ENCODE measurements around the gene DCDC2B. TPM values are rescaled to one million over a fixed set of nuclear protein-coding genes. Genes with fewer than 3 reads are reported as not detected.

DCDC2B gene
- total and polyA plus RNA-seq, 9 of the 15 experiments (the other 6 are each of a cell fraction or from before 2014, with no cell fraction given), result not detected

DNA sequence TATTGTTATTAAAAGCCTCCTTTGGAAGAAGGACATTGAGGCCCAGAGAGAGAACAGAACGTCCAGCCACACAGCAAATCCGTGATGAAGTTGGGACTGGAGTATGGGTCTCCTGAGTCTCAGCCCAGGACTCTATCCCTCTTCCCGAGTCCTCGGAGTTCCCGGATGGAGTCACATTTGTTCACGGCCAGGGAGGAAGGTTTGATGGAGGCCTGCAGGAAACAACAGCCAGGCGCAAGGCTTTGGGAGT, 29.8 kb upstream of the DCDC2B start (continued):
- TF ChIP-seq FOS (IDR thresholded peaks at IDR 0.05; ENCODE audit: extremely low read depth, insufficient read length) (no peak), MIER1 (IDR thresholded peaks at IDR 0.05; ENCODE audit: low read depth) (no peak), ZNF584 (CRISPR knock-in tag; IDR thresholded peaks at IDR 0.05; ENCODE audit: low read depth) (no peak), ZNF445 (CRISPR knock-in tag; IDR thresholded peaks at IDR 0.05; ENCODE audit: low read depth) (0 out of 2 replicates have a peak, but pooled peaks have one; percentile 21), HDAC1 (IDR thresholded peaks at IDR 0.05) (no peak), ZNF224 (CRISPR knock-in tag; IDR thresholded peaks at IDR 0.05) (no peak), SIN3A (IDR thresholded peaks at IDR 0.05; ENCODE audit: borderline replicate concordance in 2 of 2, control insufficient read depth in 1 of 2, low read depth in 2 of 2, low read length in 2 of 2) (0 out of 4 replicates have a peak, but pooled peaks of 1 of the 2 experiments have one; percentile 1), KDM2B (CRISPR knock-in tag; IDR thresholded peaks at IDR 0.05) (no peak), ZNF23 (CRISPR knock-in tag; IDR thresholded peaks at IDR 0.05) (no peak), CTBP1 (IDR thresholded peaks at IDR 0.05; ENCODE audit: borderline replicate concordance) (no peak), ZNF133 (CRISPR knock-in tag; IDR thresholded peaks at IDR 0.05) (peak; percentile 87; the same call in 1 of the 2 replicates), XRCC5 (IDR thresholded peaks at IDR 0.05; ENCODE audit: low read depth, low read length) (no peak), RFX7 (CRISPR knock-in tag; IDR thresholded peaks at IDR 0.05) (no peak), FUS (optimal IDR thresholded peaks at IDR 0.05; ENCODE audit: low read depth, low read length) (no peak), NFRKB (IDR thresholded peaks at IDR 0.05; ENCODE audit: low read depth) (no peak; the same call in 1 of the 2 replicates)
- TF ChIP-seq, protein P1, sequence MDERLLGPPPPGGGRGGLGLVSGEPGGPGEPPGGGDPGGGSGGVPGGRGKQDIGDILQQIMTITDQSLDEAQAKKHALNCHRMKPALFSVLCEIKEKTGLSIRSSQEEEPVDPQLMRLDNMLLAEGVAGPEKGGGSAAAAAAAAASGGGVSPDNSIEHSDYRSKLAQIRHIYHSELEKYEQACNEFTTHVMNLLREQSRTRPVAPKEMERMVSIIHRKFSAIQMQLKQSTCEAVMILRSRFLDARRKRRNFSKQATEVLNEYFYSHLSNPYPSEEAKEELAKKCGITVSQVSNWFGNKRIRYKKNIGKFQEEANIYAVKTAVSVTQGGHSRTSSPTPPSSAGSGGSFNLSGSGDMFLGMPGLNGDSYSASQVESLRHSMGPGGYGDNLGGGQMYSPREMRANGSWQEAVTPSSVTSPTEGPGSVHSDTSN (CRISPR knock-in tag; IDR thresholded peaks at IDR 0.05; ENCODE audit: low read depth), result no peak
- TF ChIP-seq, protein P1 (tag; conservative IDR thresholded peaks at IDR 0.05; ENCODE audit: low read depth), result no peak; the same call in 1 of the 2 replicates
- TF ChIP-seq, protein P2, sequence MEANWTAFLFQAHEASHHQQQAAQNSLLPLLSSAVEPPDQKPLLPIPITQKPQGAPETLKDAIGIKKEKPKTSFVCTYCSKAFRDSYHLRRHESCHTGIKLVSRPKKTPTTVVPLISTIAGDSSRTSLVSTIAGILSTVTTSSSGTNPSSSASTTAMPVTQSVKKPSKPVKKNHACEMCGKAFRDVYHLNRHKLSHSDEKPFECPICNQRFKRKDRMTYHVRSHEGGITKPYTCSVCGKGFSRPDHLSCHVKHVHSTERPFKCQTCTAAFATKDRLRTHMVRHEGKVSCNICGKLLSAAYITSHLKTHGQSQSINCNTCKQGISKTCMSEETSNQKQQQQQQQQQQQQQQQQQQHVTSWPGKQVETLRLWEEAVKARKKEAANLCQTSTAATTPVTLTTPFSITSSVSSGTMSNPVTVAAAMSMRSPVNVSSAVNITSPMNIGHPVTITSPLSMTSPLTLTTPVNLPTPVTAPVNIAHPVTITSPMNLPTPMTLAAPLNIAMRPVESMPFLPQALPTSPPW (CRISPR knock-in tag; IDR thresholded peaks at IDR 0.05), result no peak

All from K562 (cell line).